Breast epithelium (tissue), 4 donors: ENCODE measurements around the gene TEX36. TPM values are rescaled to one million over a fixed set of nuclear protein-coding genes. Genes with fewer than 3 reads are reported as not detected.

Source experiments
- DNase-seq, 2 donors: peaks; one replicate each; pipeline ENCODE4 v3.0.0-alpha.2; 2019; ENCODE audit warnings: low spot score in 2 of 2
- H3K27ac ChIP-seq, 2 donors: fragments of 200-600 bp; sonication (generic) in 1 of 2; one replicate each; pipeline ENCODE4 v1.5.1; 2016 to 2019; ENCODE audit warnings: mild to moderate bottlenecking in 1 of 2
- H3K27me3 ChIP-seq, 2 donors: fragments of 200-600 bp; sonication (generic) in 1 of 2; one replicate each; pipeline versions ENCODE4 v1.5.1 to v1.6.0; 2017 to 2019; ENCODE audit warnings: control low read depth in 1 of 2, mild to moderate bottlenecking in 1 of 2
- H3K36me3 ChIP-seq: fragments of 200-600 bp; one replicate; pipeline ENCODE4 v1.5.1; 2019
- H3K4me1 ChIP-seq, 2 donors: fragments of 200-600 bp; sonication (generic); one replicate each; pipeline ENCODE4 v1.5.1; 2016 to 2019; ENCODE audit warnings: control low read depth in 1 of 2
- H3K4me3 ChIP-seq, 3 donors: fragments of 200-600 bp; sonication (generic); 1 replicate in 2 of 3; 2 replicates in 1 of 3; pipeline ENCODE4 v1.5.1; 2016 to 2019; ENCODE audit warnings: mild to moderate bottlenecking in 3 of 3, moderate library complexity in 2 of 3
- H3K9me3 ChIP-seq, 2 donors: fragments of 200-600 bp; sonication (generic) in 1 of 2; one replicate each; pipeline ENCODE4 v1.5.1; 2016 to 2019; ENCODE audit warnings: control low read depth in 1 of 2
- POLR2A ChIP-seq: fragments of 450-650 bp; IDR thresholded peaks from one replicate; pipeline ENCODE4 v1.6.1; 2016; ENCODE audit warnings: antibody characterized with exemption, mild to moderate bottlenecking, moderate library complexity
- POLR2AphosphoS5 ChIP-seq, 3 donors: sonication (generic); formaldehyde crosslinking; IDR thresholded peaks; one replicate each; pipeline ENCODE4 v1.6.1; 2017; ENCODE audit warnings: antibody characterized with exemption in 3 of 3
- intact Hi-C: fragments of 100-400 bp; cut with DNase I; formaldehyde crosslinking; loops from one replicate; pipeline ENCODE4 v1.15.1; 2023; ENCODE audit warnings: low total_unique reads
- total RNA-seq, 3 donors: library from RNA; depleted of rRNA; stranded (reverse); fragments of >200 nt; gene quantifications; one replicate each; pipeline ENCODE4 v1.1.0, GENCODE V29; 2016
- TF ChIP-seq, protein P1 (sequence below), 3 donors: fragments of 450-650 bp; IDR thresholded peaks; one replicate each; pipeline ENCODE4 v1.5.1; 2016 to 2017; ENCODE audit warnings: antibody characterized with exemption in 3 of 3, mild to moderate bottlenecking in 3 of 3, moderate library complexity in 3 of 3

TEX36 gene
- total RNA-seq, 3 donors from 2014 or later, result not detected

DNA sequence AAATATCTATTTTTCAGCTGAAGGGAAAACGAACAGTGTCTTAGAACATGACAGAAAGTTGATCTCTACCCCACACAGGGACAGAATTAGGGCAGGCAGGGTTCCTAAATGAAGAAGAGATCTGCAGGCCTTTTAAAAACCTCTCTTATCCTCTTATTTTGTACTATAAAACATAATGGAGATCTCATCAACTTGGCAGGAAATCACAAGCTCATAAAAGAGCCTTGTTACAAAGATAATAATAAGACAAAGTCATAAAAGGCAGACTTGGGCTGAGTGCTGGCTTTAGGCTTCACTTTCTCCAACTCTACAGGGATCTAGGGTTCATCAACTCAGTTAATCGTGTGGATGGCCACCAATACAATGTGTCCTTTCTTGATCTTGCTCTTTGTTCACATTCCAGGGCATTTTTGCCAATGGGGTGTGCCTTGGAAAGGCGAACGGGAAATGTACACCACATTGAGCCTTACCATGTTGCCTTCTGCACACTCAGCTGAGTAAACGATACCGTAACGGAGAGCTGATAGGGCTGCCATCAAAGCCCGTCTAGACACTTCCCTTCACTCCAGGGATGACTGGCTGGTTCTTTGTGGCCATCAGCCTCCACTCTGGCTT is 7.1 kb upstream of the TEX36 start:
- no peak for DNase-seq
- TF ChIP-seq POLR2AphosphoS5 (IDR thresholded peaks at IDR 0.05), result no peak
- TF ChIP-seq, protein P1, sequence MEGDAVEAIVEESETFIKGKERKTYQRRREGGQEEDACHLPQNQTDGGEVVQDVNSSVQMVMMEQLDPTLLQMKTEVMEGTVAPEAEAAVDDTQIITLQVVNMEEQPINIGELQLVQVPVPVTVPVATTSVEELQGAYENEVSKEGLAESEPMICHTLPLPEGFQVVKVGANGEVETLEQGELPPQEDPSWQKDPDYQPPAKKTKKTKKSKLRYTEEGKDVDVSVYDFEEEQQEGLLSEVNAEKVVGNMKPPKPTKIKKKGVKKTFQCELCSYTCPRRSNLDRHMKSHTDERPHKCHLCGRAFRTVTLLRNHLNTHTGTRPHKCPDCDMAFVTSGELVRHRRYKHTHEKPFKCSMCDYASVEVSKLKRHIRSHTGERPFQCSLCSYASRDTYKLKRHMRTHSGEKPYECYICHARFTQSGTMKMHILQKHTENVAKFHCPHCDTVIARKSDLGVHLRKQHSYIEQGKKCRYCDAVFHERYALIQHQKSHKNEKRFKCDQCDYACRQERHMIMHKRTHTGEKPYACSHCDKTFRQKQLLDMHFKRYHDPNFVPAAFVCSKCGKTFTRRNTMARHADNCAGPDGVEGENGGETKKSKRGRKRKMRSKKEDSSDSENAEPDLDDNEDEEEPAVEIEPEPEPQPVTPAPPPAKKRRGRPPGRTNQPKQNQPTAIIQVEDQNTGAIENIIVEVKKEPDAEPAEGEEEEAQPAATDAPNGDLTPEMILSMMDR (IDR thresholded peaks at IDR 0.05), result no peak
- TF ChIP-seq POLR2A, result no peak
- intact Hi-C loops, result no loop called here
- H3K4me1 ChIP-seq, result no peaks in the 10 kb centered on the region
- H3K9me3 ChIP-seq, result no peaks in the 10 kb centered on the region
- H3K27me3 ChIP-seq, result no peaks in the 10 kb centered on the region
- no peaks in the 10 kb centered on the region for H3K36me3 ChIP-seq
- no peak overlapping the region for H3K4me3 ChIP-seq
- H3K27ac ChIP-seq, result no peak overlapping the region

DNA sequence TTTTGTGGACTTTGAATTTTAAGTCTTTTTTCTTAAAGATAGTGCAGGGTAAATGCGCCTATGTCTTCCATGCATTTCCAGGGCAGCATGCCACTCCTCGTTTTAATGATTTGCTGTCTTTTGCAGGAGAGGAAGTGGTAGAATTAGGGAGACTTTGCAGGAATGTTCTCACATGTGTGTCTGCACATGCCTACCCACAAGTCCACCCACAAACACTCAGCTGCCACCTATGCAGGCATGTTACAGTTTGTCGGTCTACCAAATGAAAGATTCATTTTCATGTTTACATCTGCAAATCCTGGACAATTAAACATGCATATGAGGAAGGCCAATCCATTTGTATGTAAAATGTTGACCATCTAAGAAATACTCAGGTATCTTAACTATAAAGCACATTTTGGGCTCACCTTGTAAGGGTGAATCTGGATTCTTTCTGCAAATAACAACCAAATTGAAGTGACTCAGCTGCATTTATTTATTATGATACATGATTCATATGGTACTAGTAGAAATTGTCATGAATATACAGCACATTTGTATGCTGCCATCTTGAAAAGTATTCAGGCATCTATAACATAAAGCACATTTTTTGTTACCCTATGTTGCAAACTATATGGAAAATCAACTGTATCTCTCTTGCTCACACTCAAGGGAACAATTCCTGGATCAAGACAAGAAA is 4.7 kb upstream of the TEX36 start:
- Histone ChIP-seq H3K9me3 (no peaks in the 10 kb centered on the region), H3K4me1 (no peaks in the 10 kb centered on the region), H3K27ac (no peak overlapping the region), H3K36me3 (no peaks in the 10 kb centered on the region), H3K4me3 (no peak overlapping the region), H3K27me3 (no peaks in the 10 kb centered on the region)
- intact Hi-C loops, result no loop called here
- TF ChIP-seq POLR2AphosphoS5 (IDR thresholded peaks at IDR 0.05) (no peak), POLR2A (no peak)
- TF ChIP-seq, protein P1 (IDR thresholded peaks at IDR 0.05), result no peak
- DNase-seq, result no peak

DNA sequence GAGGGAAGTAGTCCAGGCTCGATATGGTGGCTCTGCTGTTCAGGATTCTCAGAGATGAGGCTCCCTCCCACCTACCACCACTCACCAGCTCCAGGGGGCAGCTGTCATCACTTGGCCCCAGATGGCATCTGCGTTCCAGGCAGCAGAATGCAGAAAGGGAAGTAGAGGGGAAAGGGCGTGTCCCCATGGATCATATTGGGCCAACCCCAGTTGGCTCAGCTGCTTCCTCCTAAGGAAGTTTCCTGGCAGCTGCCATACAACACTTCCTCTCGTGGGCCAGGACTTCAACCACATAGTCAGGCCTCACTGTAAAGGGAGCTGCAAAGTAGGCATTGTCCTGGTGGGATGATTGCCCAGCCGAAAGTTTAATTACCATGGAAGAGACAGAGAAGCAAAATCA is 1.6 kb upstream of the TEX36 start:
- H3K36me3 ChIP-seq, result no peaks in the 10 kb centered on the region
- TF ChIP-seq POLR2AphosphoS5 (IDR thresholded peaks at IDR 0.05) (no peak), POLR2A (no peak)
- TF ChIP-seq, protein P1 (IDR thresholded peaks at IDR 0.05), result no peak
- H3K4me1 ChIP-seq, result no peaks in the 10 kb centered on the region
- DNase-seq, result no peak
- no peaks in the 10 kb centered on the region for H3K27me3 ChIP-seq
- H3K27ac ChIP-seq, result no peak overlapping the region
- H3K4me3 ChIP-seq, result no peak overlapping the region
- intact Hi-C loops, result no loop called here
- H3K9me3 ChIP-seq, result no peaks in the 10 kb centered on the region

DNA sequence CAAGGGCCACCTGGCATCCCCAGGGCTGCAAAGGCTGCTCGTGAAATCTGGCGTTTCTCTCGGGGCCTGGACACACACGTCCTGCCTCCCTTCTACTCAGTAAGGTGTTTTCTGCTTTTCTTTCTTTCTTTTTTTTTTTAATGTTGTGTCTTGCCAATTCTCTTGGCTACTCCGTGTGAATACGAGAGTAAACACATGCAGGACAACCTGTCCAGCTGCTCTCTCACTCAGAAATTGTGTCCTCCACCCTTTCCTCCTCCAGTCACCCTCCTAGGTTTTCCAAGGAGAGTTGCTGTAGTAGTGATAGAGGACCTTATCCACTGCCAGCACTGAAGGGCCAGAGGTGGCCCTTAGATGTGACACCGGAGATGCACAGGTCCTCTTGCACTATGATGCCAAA is 858 bp upstream of the TEX36 start:
- H3K36me3 ChIP-seq, result no peaks in the 10 kb centered on the region
- DNase-seq, result no peak
- no peaks in the 10 kb centered on the region for H3K4me1 ChIP-seq
- no peak overlapping the region for H3K4me3 ChIP-seq
- TF ChIP-seq, protein P1 (IDR thresholded peaks at IDR 0.05), result no peak
- no peak for TF ChIP-seq POLR2A
- TF ChIP-seq POLR2AphosphoS5 (IDR thresholded peaks at IDR 0.05), result no peak
- intact Hi-C loops, result no loop called here
- H3K27me3 ChIP-seq, result no peaks in the 10 kb centered on the region
- H3K27ac ChIP-seq, result no peak overlapping the region
- no peaks in the 10 kb centered on the region for H3K9me3 ChIP-seq

DNA sequence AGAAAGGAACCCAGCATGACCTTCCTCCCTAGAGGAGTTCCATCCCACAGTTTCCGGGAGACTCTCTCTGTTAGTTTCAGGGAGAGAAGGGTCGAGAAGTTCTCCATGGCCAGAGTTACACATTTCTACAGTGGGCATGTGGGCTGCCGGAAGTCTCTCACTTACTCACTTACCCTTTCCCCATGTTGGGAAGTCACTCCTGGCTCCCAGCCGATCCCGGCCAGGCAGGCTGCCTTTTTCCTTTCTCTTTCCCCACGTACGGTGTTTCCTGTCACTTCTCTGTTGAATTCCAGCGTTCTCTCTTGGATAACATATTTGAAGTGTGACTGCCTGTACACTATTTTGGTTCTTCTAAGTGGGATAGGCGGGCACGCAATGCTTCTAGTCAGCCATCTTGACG is 3.5 kb downstream of the TEX36 start:
- Histone ChIP-seq H3K9me3 (peaks cover 6% of the 10 kb centered on the region in 2 donors), H3K4me3 (no peak overlapping the region), H3K27me3 (no peaks in the 10 kb centered on the region), H3K4me1 (no peaks in the 10 kb centered on the region), H3K27ac (no peak overlapping the region), H3K36me3 (no peaks in the 10 kb centered on the region)
- TF ChIP-seq POLR2AphosphoS5 (IDR thresholded peaks at IDR 0.05) (no peak), POLR2A (no peak)
- TF ChIP-seq, protein P1 (IDR thresholded peaks at IDR 0.05), result no peak
- DNase-seq, result no peak
- intact Hi-C loops, result no loop called here
